Hematopoietic multipotent progenitor cell treated with erythropoietin and hydrocortisone succinate and interleukin-3 and kit ligand, for 17 days (in vitro differentiated cells): ENCODE data around the gene VSIG4.
"Not testable (repeated sequence)": the region's sequence is repeated elsewhere in the genome, so short reads cannot be mapped to it uniquely, and the experiment has no call there.

ENCODE experiments used
- DNase-seq: peaks from one replicate; pipeline ENCODE4 v3.0.0-alpha.2; 2015; ENCODE audit warnings: low spot score

VSIG4 gene

GRCh38 chrX:66039944-66040343 lies at the start of gene VSIG4:
VSIG4 (minus strand) TSS chrX:66040080; CDS start chrX:66039998, 82 bp downstream.
- no peak for DNase-seq

GRCh38 chrX:66076801-66077200 lies 36.9 kb upstream of the VSIG4 start:
- no peak for DNase-seq

GRCh38 chrX:66074920-66075879 lies 35.3 kb upstream of the VSIG4 start:
- DNase-seq, result no peak

- DNase-seq, result no peak
Observed at GRCh38 chrX:66071126-66071525, 31.2 kb upstream of the VSIG4 start.

- DNase-seq, result no peak
Observed at GRCh38 chrX:66064261-66064660, 24.4 kb upstream of the VSIG4 start.

GRCh38 chrX:66057019-66057418 lies 17.1 kb upstream of the VSIG4 start:
- DNase-seq, result not testable (repeated sequence)

GRCh38 chrX:66054978-66055377 lies 15.1 kb upstream of the VSIG4 start:
- DNase-seq, result no peak

- DNase-seq, result no peak
Observed at GRCh38 chrX:66053414-66053813, 13.5 kb upstream of the VSIG4 start.

GRCh38 chrX:66051980-66052379 lies 12.1 kb upstream of the VSIG4 start:
- no peak for DNase-seq

GRCh38 chrX:66050140-66050569 lies 10.3 kb upstream of the VSIG4 start:
- DNase-seq, result no peak

- no peak for DNase-seq
Observed at GRCh38 chrX:66049056-66049455, 9.2 kb upstream of the VSIG4 start.

- DNase-seq, result no peak
Observed at GRCh38 chrX:66046612-66047235, 6.8 kb upstream of the VSIG4 start.

GRCh38 chrX:66045894-66046293 lies 6.0 kb upstream of the VSIG4 start:
- no peak for DNase-seq

GRCh38 chrX:66043584-66043983 lies 3.7 kb upstream of the VSIG4 start:
- DNase-seq, result no peak

GRCh38 chrX:66042307-66043077 lies 2.6 kb upstream of the VSIG4 start:
- no peak for DNase-seq

- DNase-seq, result no peak
Observed at GRCh38 chrX:66038115-66038514, 1.8 kb downstream of the VSIG4 start.

GRCh38 chrX:66036231-66036630 lies 3.6 kb downstream of the VSIG4 start:
- no peak for DNase-seq

- DNase-seq, result no peak
Observed at GRCh38 chrX:66035667-66036066, 4.2 kb downstream of the VSIG4 start.

- no peak for DNase-seq
Observed at GRCh38 chrX:66030505-66031317, 9.2 kb downstream of the VSIG4 start.

GRCh38 chrX:66028936-66029335 lies 10.9 kb downstream of the VSIG4 start:
- no peak for DNase-seq

- DNase-seq, result no peak
Observed at GRCh38 chrX:66024570-66024969, 15.3 kb downstream of the VSIG4 start.

- no peak for DNase-seq
Observed at GRCh38 chrX:66024092-66024467, 15.8 kb downstream of the VSIG4 start.
